HCT116 (cell line): Measurements from ENCODE around the gene PCYT1B.

Experiments
- ATF3 ChIP-seq: IDR thresholded peaks from 2 replicates; pipeline ENCODE4 v1.6.1; 2012
- CEBPB ChIP-seq: IDR thresholded peaks from 2 replicates; pipeline ENCODE4 v1.6.1; 2012; ENCODE audit warnings: low read depth
- CTCF ChIP-seq, 3 experiments: fragments of 200-600 bp in 1 of 3; sonication (generic) in 1 of 3; IDR thresholded peaks in 2 of 3; conservative IDR thresholded peaks in 1 of 3; 2 replicates each; pipeline ENCODE4 v1.5.1; 2012 to 2017; ENCODE audit warnings: low read depth in 2 of 3, low read length in 2 of 3, antibody characterized with exemption in 1 of 3, borderline replicate concordance in 1 of 3, control low read depth in 1 of 3, mild to moderate bottlenecking in 1 of 3, mixed read lengths in 1 of 3, mixed run types in 1 of 3, moderate library complexity in 1 of 3; ENCODE audit not compliant: insufficient read depth in 1 of 3
- ELF1 ChIP-seq: IDR thresholded peaks from 2 replicates; pipeline ENCODE4 v1.6.1; 2012; ENCODE audit warnings: low read depth, borderline replicate concordance
- EZH2 ChIP-seq: fragments of 200-600 bp; sonication (generic); IDR thresholded peaks from 2 replicates; pipeline ENCODE4 v1.6.1; 2017; ENCODE audit warnings: antibody characterized with exemption, mixed run types
- EZH2phosphoT487 ChIP-seq: fragments of 200-600 bp; IDR thresholded peaks from 2 replicates; pipeline ENCODE4 v1.6.1; 2018; ENCODE audit warnings: antibody characterized with exemption, borderline replicate concordance
- MAX ChIP-seq: IDR thresholded peaks from 2 replicates; pipeline ENCODE4 v1.6.1; 2012
- POLR2A ChIP-seq: IDR thresholded peaks from 2 replicates; pipeline ENCODE4 v1.7.0; 2011; ENCODE audit warnings: borderline replicate concordance; ENCODE audit not compliant: insufficient read depth, insufficient read length; ENCODE audit errors: extremely low read depth
- POLR2AphosphoS5 ChIP-seq: IDR thresholded peaks from 2 replicates; pipeline ENCODE4 v1.6.1; 2011; ENCODE audit warnings: mild to moderate bottlenecking, low read depth, low read length, moderate library complexity
- SP1 ChIP-seq: IDR thresholded peaks from 2 replicates; pipeline ENCODE4 v1.6.1; 2012; ENCODE audit warnings: low read depth
- ZFX ChIP-seq: fragments of 450-650 bp; IDR thresholded peaks from 2 replicates; pipeline ENCODE4 v1.6.1; 2017

DNA sequence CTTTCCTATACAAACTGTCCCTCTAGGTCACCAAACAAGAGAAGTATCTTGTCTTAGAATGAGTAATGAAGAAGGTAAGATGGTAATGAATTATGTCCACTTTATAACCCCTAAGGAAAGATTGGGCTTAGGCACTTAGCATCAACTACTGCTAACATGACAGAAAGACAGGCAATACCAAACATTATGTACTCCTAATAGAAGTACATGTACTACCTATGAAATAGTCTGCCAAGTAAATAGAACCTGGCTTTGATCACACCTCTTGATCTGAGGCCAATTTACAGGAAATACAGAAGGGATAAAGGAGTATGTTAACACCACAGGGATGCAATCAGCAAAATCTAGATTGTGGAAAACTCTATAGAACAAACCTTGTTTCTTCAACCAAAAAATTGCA lies 14.1 kb upstream of the PCYT1B start:
- TF ChIP-seq CTCF (IDR thresholded peaks at IDR 0.05 in 2 of 3, conservative IDR thresholded peaks at IDR 0.05 in 1 of 3; ENCODE audit: borderline replicate concordance in 1 of 3, insufficient read depth in 1 of 3, low read depth in 2 of 3, low read length in 2 of 3), result no peak
- TF ChIP-seq ELF1, result no peak
- TF ChIP-seq EZH2, result no peak
- no peak for TF ChIP-seq POLR2AphosphoS5
- no peak for TF ChIP-seq EZH2phosphoT487
- TF ChIP-seq ATF3, result no peak
- no peak for TF ChIP-seq CEBPB
- no peak for TF ChIP-seq MAX
- TF ChIP-seq POLR2A, result no peak
- TF ChIP-seq ZFX, result no peak
- no peak for TF ChIP-seq SP1
